Skeletal muscle cell (primary cell): Measurements from ENCODE around the gene ISX.
"Not testable (repeated sequence)": the region's sequence is repeated elsewhere in the genome, so short reads cannot be mapped to it uniquely, and the experiment has no call there.

ENCODE experiments used
- DNase-seq: peaks from one replicate; pipeline ENCODE4 v3.0.0-alpha.2; 2010; ENCODE audit warnings: low read depth
- H3K4me3 ChIP-seq: 2 replicates; pipeline ENCODE4 v1.5.1; 2011; ENCODE audit warnings: low read depth, mild to moderate bottlenecking, control low read depth, low read length, moderate library complexity

ISX gene

DNA sequence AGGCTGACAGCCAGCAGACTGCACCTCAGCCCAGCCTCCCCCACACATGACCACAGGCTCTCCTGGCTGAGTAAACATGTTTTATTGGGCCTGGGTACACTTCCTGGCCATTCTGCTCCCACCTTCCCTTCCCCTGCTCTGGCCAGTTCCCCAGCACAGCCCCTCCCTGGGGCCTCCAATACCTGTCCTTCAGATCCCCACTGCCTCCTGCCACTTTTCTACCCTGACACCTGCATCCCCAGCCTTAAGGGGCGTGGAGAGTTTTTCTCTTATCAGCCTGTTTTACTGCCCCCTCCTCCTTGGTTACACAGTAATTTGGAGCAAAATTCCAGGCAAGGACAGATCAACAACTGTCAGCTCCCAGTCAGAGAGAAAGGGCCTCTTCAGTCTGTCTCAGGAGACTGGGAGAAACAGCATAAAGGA is at the start of gene ISX:
Gene ISX, plus strand, starts transcription at position 363 of the 423 bp plus-strand sequence. CDS start 930 bp downstream, outside the sequence.
- DNase-seq: no peak
- no peak within 1 kb of the TSS for H3K4me3 ChIP-seq

DNA sequence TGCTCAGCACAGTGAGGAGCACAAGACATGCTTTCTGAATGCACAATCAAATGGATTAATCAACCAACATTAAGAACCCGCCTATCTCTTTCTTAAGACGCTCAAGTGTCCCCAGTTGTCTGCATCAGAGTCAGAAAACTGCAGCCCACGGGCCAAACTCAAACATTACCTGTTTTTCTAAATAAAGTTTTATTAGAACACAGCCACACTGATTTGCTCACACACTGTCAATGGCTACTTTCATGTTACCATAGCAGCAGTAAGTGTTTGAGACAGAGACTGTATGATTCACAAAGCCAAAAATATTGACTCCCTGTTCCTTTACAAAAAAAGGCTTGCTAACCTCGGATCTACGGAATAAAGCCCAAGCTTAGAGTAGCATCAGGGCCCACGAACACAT is 49.0 kb upstream of the ISX start:
- H3K4me3 ChIP-seq: no peak overlapping the region
- DNase-seq: no peak

DNA sequence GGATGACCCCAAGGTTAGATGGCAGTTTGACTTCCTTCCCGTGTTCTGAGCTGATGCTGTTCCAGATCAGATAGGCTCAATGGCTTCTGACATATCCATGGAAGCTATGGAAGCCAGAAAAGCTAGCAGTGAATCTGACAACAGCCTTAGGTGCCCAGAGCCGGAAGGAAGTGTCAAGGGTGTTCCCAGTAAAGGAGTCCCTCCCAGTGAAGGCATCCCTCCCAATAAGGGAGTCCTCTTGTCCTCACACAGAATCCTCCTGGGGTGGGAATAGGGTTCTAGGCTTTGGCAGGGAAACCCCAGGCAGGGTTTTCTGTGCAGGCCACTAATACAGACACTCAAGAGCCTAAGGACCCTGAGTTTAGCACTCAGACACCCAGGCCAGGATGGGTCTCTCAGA is 47.0 kb upstream of the ISX start:
- no peak overlapping the region for H3K4me3 ChIP-seq
- DNase-seq: no peak

DNA sequence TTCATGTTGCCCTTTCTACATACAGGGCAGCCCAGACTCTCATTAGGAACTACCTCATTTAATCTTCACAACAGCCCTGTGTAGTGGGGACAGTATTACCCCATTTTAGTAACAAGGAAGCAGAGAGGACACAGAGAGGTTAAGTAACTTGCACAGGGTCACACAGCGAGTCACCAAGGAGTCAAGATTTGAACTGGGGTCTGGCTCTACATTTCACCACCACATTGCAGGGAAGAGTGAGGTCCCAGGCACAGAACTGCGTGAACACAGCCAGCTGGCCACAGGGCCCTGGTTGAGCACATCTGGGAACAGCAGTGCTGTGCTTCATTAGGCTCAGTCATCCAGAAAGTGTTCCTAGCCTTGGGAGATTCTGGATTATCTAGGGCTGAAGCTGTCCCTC is 45.4 kb upstream of the ISX start:
- no peak overlapping the region for H3K4me3 ChIP-seq
- no peak for DNase-seq

DNA sequence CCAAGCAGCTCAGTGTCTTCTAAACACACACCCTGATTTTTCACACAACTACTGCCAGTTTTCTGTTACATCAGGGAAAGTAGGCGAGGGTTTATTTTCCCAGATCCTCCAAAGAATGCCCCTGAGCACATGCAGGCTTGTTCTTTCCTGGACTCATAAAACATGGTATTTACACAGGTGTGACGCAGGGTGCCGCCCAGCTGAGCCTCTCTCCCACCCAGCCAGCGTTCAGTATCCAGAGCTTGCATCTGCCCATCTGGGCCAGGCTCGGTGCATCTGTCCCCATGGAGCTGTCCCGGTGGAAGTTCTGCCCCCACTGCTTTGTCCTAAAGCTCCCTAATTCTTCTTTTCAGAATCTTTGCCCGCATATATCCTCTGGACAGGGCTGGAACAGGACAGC is 44.8 kb upstream of the ISX start:
- no peak overlapping the region for H3K4me3 ChIP-seq
- no peak for DNase-seq

DNA sequence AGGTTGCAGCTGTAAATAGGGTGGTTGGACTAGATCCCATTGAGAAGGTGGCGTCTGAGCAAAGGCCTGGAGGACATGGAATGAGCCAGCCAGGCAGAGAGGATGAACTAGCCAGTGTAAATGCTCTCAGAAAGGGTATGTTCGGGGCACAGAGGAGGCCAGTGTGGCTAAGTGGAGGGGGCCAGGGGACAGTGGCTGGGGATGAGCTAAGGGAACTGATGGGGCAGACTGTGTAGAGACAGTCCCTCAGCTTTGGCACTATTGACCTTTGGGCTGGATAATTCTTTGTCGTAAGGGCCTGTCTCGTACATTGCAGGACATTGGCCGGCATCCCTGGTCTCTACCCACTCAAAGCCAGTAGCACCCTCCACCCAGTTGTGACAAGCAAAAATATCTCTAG is 43.7 kb upstream of the ISX start:
- H3K4me3 ChIP-seq: no peak overlapping the region

DNA sequence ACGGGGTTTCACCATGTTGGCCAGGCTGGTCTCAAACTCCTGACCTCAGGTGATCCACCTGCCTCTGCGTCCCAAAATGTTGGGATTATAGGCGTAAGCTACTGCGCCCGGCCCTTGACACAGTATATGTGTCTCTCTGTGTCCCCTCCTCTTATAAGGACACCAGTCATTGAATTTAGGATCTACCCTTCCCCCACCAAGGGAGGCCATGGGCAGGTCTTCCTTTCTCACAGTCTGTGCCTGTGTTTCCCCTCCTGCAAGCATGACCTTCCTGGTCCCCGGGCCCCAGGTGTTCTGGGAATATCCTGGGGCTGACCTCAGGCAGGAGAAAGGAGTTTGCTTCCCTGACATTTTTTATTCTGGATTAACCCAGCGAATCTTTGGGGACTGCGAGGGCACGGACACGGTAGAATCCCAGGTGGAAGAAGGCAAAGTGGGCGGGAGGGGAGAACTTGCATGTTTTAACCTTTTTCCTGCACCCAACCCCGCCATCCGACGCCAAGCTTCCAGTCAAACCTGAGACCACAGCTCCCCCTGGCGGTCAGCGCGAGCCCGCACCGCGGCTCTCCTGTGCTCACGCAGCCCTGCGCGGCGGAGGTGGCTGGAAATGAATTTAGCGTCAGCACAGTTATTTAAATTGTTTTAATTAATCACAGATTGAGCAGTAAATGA is 42.1 kb upstream of the ISX start:
- H3K4me3 ChIP-seq: no peak overlapping the region
- no peak for DNase-seq

More for the DNA sequence above, 43.7 kb upstream of the ISX start:
- no peak for DNase-seq

DNA sequence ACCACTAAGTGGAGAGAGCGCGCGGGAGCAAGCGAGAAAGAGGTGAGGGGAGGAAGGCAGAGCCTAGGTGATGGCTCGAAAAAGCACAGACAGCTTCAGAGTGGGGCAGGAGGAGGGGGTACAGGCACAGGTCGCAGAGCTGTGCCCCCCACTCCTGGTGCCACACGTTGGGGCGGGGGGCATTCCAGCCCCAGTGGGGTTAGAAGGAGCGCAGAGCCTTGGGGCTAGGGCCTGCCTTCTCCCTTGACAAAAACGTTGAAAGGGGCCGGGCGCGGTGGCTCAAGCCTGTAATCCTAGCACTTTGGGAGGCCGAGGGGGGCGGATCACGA is 41.6 kb upstream of the ISX start:
- DNase-seq: no peak
- H3K4me3 ChIP-seq: no peak overlapping the region

DNA sequence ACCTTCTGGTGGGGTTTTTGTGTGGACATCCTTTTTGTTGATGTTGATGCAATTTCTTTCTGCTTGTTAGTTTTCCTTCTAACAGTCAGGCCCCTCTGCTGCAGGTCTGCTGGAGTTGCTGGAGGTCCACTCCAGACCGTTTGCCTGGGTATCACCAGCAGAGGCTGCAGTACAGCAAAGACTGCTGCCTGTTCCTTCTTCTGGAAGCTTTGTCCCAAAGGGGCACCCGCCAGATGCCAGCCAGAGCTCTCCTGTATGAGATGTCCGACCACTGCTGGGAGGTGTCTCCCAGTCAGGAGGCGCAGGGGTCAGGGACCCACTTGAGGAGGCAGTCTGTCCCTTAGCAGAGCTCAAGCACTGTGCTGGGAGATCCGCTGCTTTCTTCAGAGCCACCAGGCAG is 35.8 kb upstream of the ISX start:
- not testable (repeated sequence) for DNase-seq, H3K4me3 ChIP-seq

DNA sequence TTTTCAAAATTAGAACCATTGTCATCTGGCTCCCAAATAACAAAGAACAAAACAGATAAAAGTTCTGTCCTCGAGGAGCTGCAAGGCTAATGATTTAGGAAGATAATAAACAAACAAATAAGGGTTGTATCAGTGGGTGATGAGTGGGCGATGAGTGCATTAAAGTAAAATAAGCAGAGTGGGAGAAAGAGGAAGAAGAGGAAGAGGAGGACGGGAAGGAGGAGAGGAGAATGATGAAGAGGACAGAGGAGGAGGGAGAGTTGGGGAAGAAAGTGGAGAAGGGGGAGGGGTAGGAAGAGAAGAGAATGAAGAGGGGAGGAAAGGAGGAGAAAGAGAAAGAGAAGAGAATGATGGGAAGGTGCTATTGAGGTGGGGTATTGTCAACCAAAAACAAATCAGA is 33.4 kb upstream of the ISX start:
- no peak overlapping the region for H3K4me3 ChIP-seq
- no peak for DNase-seq

DNA sequence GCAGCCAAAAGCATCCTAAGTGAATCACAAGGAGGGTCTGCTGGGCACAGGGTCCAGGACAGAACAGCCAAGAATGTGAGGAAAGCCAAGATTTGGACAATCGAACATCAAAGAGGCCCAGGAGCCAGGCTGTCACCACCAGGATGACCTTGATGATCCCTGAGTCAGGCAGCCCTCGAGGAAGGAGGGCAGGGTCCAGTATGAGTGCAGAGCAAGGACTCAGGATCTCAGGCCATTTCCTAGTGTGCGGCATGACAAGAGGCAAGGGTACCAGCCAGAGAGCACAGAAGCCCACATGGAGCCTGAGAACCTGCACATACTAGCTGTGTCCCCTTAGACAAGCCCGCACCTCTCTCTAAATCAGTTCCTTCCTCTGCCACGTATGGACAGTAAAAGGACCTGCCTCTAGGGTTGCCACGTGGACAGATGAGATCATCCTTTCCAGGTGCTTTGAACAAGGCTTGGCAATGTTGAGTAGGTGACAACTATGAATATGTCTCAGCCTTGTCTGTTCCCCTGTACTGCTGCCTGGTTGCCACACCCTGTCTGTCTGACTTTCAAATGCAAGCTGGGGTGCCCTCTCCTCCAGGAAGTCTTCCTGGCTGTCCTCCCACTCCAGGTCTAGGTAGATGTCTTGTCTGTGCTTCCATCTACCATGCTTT is 32.2 kb upstream of the ISX start:
- no peak for DNase-seq
- H3K4me3 ChIP-seq: no peak overlapping the region

DNA sequence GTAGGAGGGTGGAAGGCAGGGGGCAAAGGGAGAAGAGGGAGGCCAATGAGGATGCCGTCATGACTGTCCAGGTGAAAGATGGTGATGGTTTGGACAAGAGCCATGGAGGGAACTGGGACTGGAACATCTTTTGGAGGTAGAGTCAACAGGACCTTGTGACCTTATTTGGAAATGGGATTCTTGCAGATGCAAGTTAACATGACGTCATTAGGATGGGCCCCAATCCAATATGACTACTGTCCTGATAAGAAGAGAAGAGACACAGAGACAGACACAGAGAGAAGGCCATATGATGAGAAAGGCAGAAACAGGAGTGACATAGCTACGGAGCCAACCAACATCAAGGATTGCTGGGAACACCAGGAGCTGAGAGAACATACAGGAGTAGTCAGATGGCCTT is 31.0 kb upstream of the ISX start:
- H3K4me3 ChIP-seq: no peak overlapping the region
- DNase-seq: no peak

DNA sequence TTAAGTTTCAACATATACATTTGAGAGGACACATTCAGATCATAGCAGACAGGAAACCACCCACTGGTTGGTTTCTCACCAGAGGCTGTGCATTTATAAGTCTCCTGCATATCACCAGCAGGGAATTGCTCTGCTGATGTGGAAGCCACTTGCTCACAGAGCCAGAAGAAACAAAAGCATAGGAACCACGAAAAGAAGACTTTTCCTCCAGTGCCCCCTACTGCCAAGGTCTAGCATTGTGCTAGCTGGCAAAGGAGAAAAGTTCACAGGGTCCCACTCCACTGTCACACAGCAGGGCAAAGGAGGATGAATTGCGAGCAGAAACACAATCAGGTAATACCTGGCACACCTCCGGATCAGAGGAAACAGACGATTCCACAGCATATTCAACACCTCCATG is 28.9 kb upstream of the ISX start:
- H3K4me3 ChIP-seq: no peak overlapping the region
- no peak for DNase-seq

DNA sequence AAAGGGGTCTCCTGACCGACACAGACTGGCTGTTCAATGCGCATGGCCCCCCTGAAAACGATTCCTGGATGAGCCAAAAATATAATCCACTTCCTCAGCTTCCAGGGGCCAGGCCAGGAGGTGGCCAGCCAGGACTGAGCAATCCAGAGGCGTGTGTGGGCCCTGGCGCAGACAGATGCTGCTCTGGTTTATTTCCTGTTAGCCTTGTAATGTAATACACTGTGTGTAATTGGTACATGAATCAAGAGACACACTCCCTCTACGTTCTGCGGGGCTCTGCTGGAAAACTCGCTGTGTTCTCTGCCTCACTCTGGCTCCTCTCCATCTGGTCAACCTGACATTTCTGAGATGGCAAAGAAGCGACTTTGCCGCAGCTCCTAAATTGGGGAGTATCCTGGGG is 26.3 kb upstream of the ISX start:
- no peak overlapping the region for H3K4me3 ChIP-seq
- DNase-seq: no peak

DNA sequence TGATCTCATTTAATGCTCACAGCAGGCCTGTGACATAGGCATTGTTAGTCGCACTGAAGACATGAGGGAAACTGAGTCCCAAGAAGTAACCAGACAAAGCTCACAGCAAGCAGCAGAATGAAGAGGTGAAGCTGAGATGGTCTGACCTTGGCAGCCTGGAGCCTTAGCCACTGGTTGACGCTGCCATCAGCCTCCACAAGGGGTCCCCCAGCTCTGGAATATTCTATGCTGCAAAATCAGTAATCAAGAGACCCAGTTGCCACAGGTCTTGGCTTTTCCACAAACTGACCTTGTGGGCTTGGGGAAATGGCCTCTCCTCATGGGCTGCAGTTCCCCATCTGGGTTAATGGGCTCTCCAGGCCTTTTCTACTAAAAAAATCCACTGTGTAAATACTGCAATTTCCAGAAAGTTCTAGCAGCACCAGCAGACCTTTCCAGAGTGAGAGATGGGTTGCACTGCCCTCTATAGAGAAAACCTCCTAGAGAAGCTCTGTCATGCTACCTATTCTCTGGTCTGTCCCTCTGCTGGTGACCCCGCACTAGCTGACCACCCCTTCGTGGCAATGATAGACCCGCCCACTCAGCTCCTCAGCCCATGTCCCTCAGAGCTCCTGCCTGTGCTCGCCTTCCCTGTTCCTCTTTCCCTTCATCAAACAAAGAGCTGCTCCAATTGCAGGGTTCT is 22.6 kb upstream of the ISX start:
- no peak for DNase-seq
- no peak overlapping the region for H3K4me3 ChIP-seq

DNA sequence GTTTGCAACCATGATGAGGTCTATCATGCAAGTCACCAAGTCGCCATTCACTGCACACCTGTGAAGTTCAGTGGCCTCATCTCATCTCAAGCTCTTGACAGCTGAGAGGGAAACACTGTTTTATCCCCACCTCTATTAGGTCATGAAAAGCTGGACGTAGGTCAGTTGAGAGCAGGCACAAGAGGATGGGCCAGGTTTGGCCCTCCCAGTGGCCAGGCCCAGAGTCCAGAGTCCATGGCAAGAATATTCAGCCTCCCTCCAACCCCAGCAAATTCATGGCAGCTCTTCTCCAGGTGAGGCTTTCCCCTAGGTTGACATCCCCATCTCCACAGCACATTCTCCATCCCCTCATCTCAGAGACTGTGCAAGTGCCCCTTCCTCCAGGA is 22.0 kb upstream of the ISX start:
- no peak overlapping the region for H3K4me3 ChIP-seq
- DNase-seq: no peak

DNA sequence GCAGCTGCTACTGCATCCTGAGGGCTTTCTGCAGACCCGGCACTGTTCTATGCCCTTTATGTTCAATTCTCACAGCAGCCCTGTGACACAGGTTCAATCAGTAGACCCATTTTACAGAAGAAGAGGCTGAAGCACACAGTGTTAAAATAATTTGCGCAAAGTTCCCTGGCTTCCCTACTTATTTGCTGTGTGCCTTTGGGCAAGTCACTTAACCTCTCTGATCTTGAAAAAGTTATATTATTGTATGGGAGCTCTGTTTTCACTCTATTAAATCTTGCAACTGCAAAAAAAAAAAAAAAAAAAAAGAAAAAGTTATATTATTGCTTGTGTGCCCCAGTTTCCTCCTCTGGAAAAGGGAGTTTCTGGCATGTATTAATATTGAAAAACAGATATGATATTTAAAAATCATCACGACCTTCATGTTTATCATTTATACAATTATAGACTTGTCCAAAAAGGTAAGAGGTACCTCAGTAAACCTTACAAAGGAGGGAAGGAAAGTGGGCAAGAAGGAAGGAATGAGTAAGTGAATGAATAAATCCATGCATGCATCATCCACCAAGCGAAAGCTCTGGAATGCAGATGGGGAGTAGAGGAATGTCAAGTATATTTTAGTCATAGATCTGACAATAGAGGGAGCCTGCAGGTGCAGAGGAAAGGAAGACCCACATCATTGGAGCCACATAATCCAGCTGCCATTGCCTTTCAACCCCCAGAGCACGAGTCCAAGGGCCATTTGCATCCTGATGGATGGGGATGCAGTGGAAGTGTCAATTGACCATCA is 21.2 kb upstream of the ISX start:
- no peak overlapping the region for H3K4me3 ChIP-seq
- DNase-seq: no peak

DNA sequence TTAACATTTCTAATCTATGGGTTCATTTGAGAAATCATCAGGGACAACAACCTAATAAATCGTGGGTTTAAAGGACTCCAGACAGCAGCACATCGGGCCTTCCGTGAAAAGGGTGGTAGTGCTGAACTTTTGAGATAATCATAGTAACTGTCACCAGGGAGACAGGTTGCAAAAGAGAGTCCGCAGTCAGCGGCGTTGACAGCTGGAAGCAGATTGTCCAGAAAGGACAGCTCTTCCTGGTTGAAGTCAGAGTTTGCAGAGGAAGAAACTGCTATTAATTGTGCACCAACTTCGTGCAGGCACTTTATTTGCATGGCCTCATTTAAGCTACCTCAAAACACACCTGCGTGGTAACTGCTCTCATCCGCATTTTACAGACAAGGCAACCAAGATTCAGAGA is 20.5 kb upstream of the ISX start:
- DNase-seq: no peak
- no peak overlapping the region for H3K4me3 ChIP-seq

DNA sequence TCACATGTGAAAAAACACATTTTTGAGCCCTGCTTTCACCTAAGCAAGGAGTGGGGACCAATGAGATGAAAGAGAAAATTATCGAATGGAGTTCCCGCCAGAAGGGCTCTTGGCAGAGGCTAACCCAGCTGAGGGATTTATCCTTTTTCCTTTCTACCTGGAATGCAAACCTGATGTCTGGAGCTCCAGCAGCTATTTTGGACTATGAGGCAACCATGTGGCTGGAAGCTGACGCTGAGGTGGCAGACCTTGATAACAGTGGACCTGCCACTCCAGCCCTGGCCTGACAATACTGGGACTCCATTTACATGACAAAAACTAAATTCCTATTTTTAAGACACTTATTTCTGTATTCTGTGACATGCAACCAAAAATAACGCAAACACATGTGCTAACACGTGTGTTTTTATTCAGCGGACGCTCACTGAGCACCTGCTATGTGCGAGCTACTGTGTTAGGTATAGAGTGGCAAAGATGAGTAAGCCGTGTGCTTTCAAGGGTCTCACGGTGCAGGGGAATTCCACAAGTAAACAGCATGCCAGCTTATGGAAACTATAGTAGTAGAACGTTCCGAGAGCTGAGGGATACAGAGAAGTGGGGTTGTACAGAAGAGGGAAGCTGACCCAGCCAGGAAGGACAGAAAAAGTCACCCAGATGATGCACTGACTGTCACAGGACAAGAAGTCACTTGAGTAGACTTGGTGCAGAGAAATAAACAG is 19.1 kb upstream of the ISX start:
- no peak for DNase-seq
- no peak overlapping the region for H3K4me3 ChIP-seq

DNA sequence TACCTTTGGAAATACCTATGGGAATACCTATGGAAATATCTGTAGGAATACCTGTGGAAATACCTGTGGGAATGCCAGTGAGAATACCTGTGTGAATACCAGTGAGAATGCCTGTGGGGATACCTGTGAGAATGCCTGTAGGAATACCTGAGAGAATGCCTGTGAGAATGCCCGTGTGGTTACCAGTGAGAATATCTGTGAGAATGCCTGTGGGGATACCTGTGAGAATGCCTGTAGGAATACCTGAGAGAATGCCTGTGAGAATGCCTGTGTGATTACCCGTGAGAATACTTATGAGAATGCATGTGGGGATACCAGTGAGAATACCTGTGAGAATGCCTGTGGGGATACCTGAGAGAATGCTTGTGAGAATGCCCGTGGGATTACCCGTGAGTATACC is 15.9 kb upstream of the ISX start:
- H3K4me3 ChIP-seq, DNase-seq: not testable (repeated sequence)
